H1 (cell line): ENCODE measurements around the gene PPIL4. TPM values are rescaled to one million over a fixed set of nuclear protein-coding genes. Genes with fewer than 3 reads are reported as not detected.

Source experiments
- CTCF ChIA-PET: fragments of 300-600 bp; sonication (Branson Sonifier 250); formaldehyde crosslinking; loops from one replicate; lab custom pipeline; 2021; ENCODE audit not compliant: partially characterized antibody; lab: Charles Lee
- POLR2A ChIA-PET: fragments of 300-600 bp; sonication (Branson Sonifier 250); formaldehyde crosslinking; loops from one replicate; lab custom pipeline; 2021; ENCODE audit warnings: inconsistent platforms; ENCODE audit not compliant: partially characterized antibody; lab: Charles Lee
- DNase-seq, 2 experiments: peaks; one replicate each; pipeline versions ENCODE4 v3.0.0 to v3.0.0-alpha.2; 2010 to 2022; ENCODE audit warnings: low spot score in 2 of 2, low read depth in 1 of 2, mixed read lengths in 1 of 2
- FAIRE-seq: peaks from 2 replicates; lab custom pipeline; 2011; peaks lifted over from hg19 to GRCh38; lab: Jason Lieb, UNC
- H2AFZ ChIP-seq: 2 replicates; pipeline ENCODE4 v1.8.1; 2012; ENCODE audit warnings: low read length, inconsistent platforms
- H2AK5ac ChIP-seq: 2 replicates; pipeline ENCODE4 v1.6.1; 2013; ENCODE audit warnings: low read depth, low read length
- H2BK120ac ChIP-seq: replicated peaks from 2 replicates; pipeline ENCODE3; 2013; ENCODE audit warnings: low read depth, low read length, inconsistent platforms
- H2BK12ac ChIP-seq: 2 replicates; pipeline ENCODE4 v1.6.1; 2013; ENCODE audit warnings: low read depth, low read length
- H2BK15ac ChIP-seq: 2 replicates; pipeline ENCODE4 v1.6.1; 2013; ENCODE audit warnings: low read length
- H2BK20ac ChIP-seq: 2 replicates; pipeline ENCODE4 v1.6.1; 2013; ENCODE audit warnings: low read length
- H2BK5ac ChIP-seq: 2 replicates; pipeline ENCODE4 v1.6.1; 2013; ENCODE audit warnings: low read depth, low read length
- H3K14ac ChIP-seq: 2 replicates; pipeline ENCODE4 v1.6.1; 2013; ENCODE audit warnings: inconsistent platforms; ENCODE audit not compliant: insufficient read length
- H3K18ac ChIP-seq: 2 replicates; pipeline ENCODE4 v1.6.1; 2013; ENCODE audit warnings: low read length; ENCODE audit errors: extremely low read depth
- H3K23ac ChIP-seq: 2 replicates; pipeline ENCODE4 v1.6.1; 2013; ENCODE audit warnings: inconsistent platforms; ENCODE audit not compliant: insufficient read length
- H3K23me2 ChIP-seq: 2 replicates; pipeline ENCODE4 v1.6.1; 2013; ENCODE audit warnings: low read depth, low read length
- H3K27ac ChIP-seq: 2 replicates; pipeline ENCODE4 v1.6.1; 2011; ENCODE audit warnings: low read depth, low read length, inconsistent platforms
- H3K27me3 ChIP-seq, 4 experiments: replicated peaks in 1 of 4; 1 replicate in 1 of 4; 2 replicates in 3 of 4; pipeline versions ENCODE4 v1.6.1 to v1.8.1; 2011 to 2013; ENCODE audit warnings: low read length in 3 of 4, mild to moderate bottlenecking in 3 of 4, inconsistent platforms in 2 of 4, mixed read lengths in 2 of 4, moderate library complexity in 1 of 4; ENCODE audit not compliant: control insufficient read depth in 3 of 4, insufficient read depth in 3 of 4; ENCODE audit errors: extremely low read depth in 1 of 4
- H3K36me3 ChIP-seq, 4 experiments: 2 replicates each; pipeline versions ENCODE4 v1.6.1 to v1.8.1; 2011 to 2013; ENCODE audit warnings: mild to moderate bottlenecking in 4 of 4, low read length in 3 of 4, moderate library complexity in 2 of 4, control low read depth in 1 of 4, inconsistent platforms in 1 of 4; ENCODE audit not compliant: insufficient read depth in 4 of 4, control insufficient read depth in 2 of 4
- H3K4ac ChIP-seq: replicated peaks from 2 replicates; pipeline ENCODE3; 2013; ENCODE audit warnings: low read length, low read depth, mixed read lengths, inconsistent platforms; ENCODE audit not compliant: insufficient read length
- H3K4me1 ChIP-seq, 4 experiments: replicated peaks in 1 of 4; 1 replicate in 1 of 4; 2 replicates in 3 of 4; pipeline versions ENCODE4 v1.6.1 to v1.8.1; 2011 to 2013; ENCODE audit warnings: low read length in 3 of 4, inconsistent platforms in 2 of 4, mixed read lengths in 1 of 4; ENCODE audit not compliant: insufficient read depth in 4 of 4, control insufficient read depth in 3 of 4
- H3K4me2 ChIP-seq, 2 experiments: 2 replicates each; pipeline versions ENCODE4 v1.6.1 to v1.8.1; 2011 to 2013; ENCODE audit warnings: low read depth in 2 of 2, low read length in 2 of 2, control low read depth in 1 of 2, inconsistent platforms in 1 of 2, mild to moderate bottlenecking in 1 of 2; ENCODE audit not compliant: insufficient read depth in 1 of 2
- H3K4me3 ChIP-seq, 4 experiments: fragments of 200-600, 300-600 bp in 1 of 4; sonication (generic), shearing (Covaris generic), sonication (Bioruptor Twin) in 1 of 4; 2 replicates each; pipeline versions ENCODE4 v1.5.1 to v1.8.1; 2011 to 2016; ENCODE audit warnings: low read length in 4 of 4, low read depth in 3 of 4, control low read depth in 2 of 4, inconsistent platforms in 2 of 4, mild to moderate bottlenecking in 2 of 4, mixed read lengths in 1 of 4, moderate library complexity in 1 of 4; ENCODE audit not compliant: insufficient read depth in 2 of 4; ENCODE audit errors: extremely low read depth in 1 of 4
- H3K56ac ChIP-seq: replicated peaks from 2 replicates; pipeline ENCODE3; 2013; ENCODE audit warnings: low read depth, mild to moderate bottlenecking, mixed read lengths, low read length, inconsistent platforms; ENCODE audit not compliant: insufficient read length
- H3K79me1 ChIP-seq: 2 replicates; pipeline ENCODE4 v1.6.1; 2013; ENCODE audit warnings: low read depth, low read length, control low read depth
- H3K79me2 ChIP-seq, 2 experiments: 2 replicates each; pipeline versions ENCODE4 v1.6.1 to v1.8.1; 2012 to 2013; ENCODE audit warnings: low read length in 2 of 2, mild to moderate bottlenecking in 2 of 2, inconsistent platforms in 1 of 2; ENCODE audit not compliant: insufficient read depth in 2 of 2, control insufficient read depth in 1 of 2
- H3K9ac ChIP-seq, 4 experiments: replicated peaks in 1 of 4; 1 replicate in 1 of 4; 2 replicates in 3 of 4; pipeline versions ENCODE4 v1.6.1 to v1.8.1; 2011 to 2013; ENCODE audit warnings: low read depth in 3 of 4, low read length in 3 of 4, control low read depth in 2 of 4, mild to moderate bottlenecking in 2 of 4, moderate library complexity in 2 of 4, inconsistent platforms in 1 of 4; ENCODE audit errors: extremely low read depth in 1 of 4
- H3K9me3 ChIP-seq, 2 experiments: 2 replicates each; pipeline versions ENCODE4 v1.6.1 to v1.8.1; 2012 to 2013; ENCODE audit warnings: mild to moderate bottlenecking in 2 of 2, moderate library complexity in 2 of 2, control low read depth in 1 of 2, inconsistent platforms in 1 of 2, low read depth in 1 of 2, low read length in 1 of 2, mixed read lengths in 1 of 2; ENCODE audit not compliant: insufficient read depth in 2 of 2
- H4K20me1 ChIP-seq, 2 experiments: replicated peaks in 1 of 2; 2 replicates each; pipeline versions ENCODE3 to v1.8.1; 2011 to 2013; ENCODE audit warnings: inconsistent platforms in 2 of 2, low read length in 2 of 2, mild to moderate bottlenecking in 1 of 2; ENCODE audit not compliant: insufficient read depth in 2 of 2, control insufficient read depth in 1 of 2
- H4K5ac ChIP-seq: 2 replicates; pipeline ENCODE4 v1.6.1; 2013; ENCODE audit warnings: low read length, low read depth, mixed read lengths, inconsistent platforms; ENCODE audit not compliant: insufficient read length
- H4K8ac ChIP-seq: 2 replicates; pipeline ENCODE4 v1.8.0; 2013; ENCODE audit warnings: mild to moderate bottlenecking, moderate library complexity, low read length, inconsistent platforms; ENCODE audit not compliant: insufficient read depth; ENCODE audit errors: extremely low read depth
- H4K91ac ChIP-seq: replicated peaks from 2 replicates; pipeline ENCODE3; 2013; ENCODE audit warnings: low read length, mixed read lengths, inconsistent platforms; ENCODE audit not compliant: insufficient read length
- BCL11A ChIP-seq, 2 experiments: IDR thresholded peaks; one replicate each; pipeline ENCODE4 v1.6.1; 2011; ENCODE audit warnings: low read depth in 2 of 2, low read length in 2 of 2, mild to moderate bottlenecking in 2 of 2
- GABPA ChIP-seq: IDR thresholded peaks from 2 replicates; pipeline ENCODE4 v1.6.1; 2011; ENCODE audit warnings: mild to moderate bottlenecking, low read length, moderate library complexity, borderline replicate concordance; ENCODE audit not compliant: insufficient read depth
- HDAC6 ChIP-seq: IDR thresholded peaks from one replicate; pipeline ENCODE4 v1.7.1; 2012; ENCODE audit warnings: low read depth, mild to moderate bottlenecking, inconsistent platforms, low read length, moderate library complexity
- PHF8 ChIP-seq: fragments of 200-600 bp; sonication (generic); conservative IDR thresholded peaks from 2 replicates; pipeline ENCODE4 v1.7.1; 2012; ENCODE audit warnings: low read depth, mild to moderate bottlenecking, inconsistent platforms, low read length, moderate library complexity
- POU5F1 ChIP-seq: IDR thresholded peaks from 2 replicates; pipeline ENCODE4 v1.6.1; 2011; ENCODE audit warnings: low read depth, mild to moderate bottlenecking, low read length, moderate library complexity
- RXRA ChIP-seq: IDR thresholded peaks from 2 replicates; pipeline ENCODE4 v1.6.1; 2011; ENCODE audit warnings: low read depth, mild to moderate bottlenecking, low read length, moderate library complexity; ENCODE audit not compliant: insufficient read depth
- TBP ChIP-seq: IDR thresholded peaks from 2 replicates; pipeline ENCODE4 v1.6.1; 2011; ENCODE audit warnings: low read depth, low read length, improper control_type of control experiment
- WGBS, 2 experiments: shearing (Covaris generic) in 1 of 2; methylation state at CpG; one replicate each; pipeline versions ENCODE4 v1.1.6 to v1.1.7; 2013 to 2015; ENCODE audit warnings: low lambda C conversion rate in 2 of 2, mixed read lengths in 2 of 2, inconsistent platforms in 1 of 2, low coverage in 1 of 2, missing lambda C conversion rate in 1 of 2; ENCODE audit not compliant: insufficient replicate concordance in 2 of 2, insufficient coverage in 1 of 2, insufficient read length in 1 of 2; ENCODE audit errors: extremely low coverage in 1 of 2, missing lambda C conversion rate in 1 of 2; 5-methylcytosine and 5-hydroxymethylcytosine counted together
- polyA plus RNA-seq, 7 experiments: library from polyadenylated mRNA; depleted of rRNA in 3 of 7; stranded (reverse) in 5 of 7; unstranded in 2 of 7; fragments of >200 nt in 5 of 7; fragments of 200-250 nt in 2 of 7; gene quantifications; 1 replicate in 5 of 7; 2 replicates in 1 of 7; 4 replicates in 1 of 7; pipeline versions ENCODE4 v1.2.1 to v1.2.3, GENCODE V29; 2011 to 2013; ENCODE audit warnings: missing spikeins in 2 of 7, mixed read lengths in 2 of 7
- total RNA-seq: library from RNA; stranded (reverse); fragmentation: NEBNext Ultra II Directional; extraction: Animal tissue kit (Norgen Biotek cat#: 25700); gene quantifications from 2 replicates; pipeline ENCODE4 v1.2.1, GENCODE V29; 2021
- TF ChIP-seq, protein P1 (sequence below): IDR thresholded peaks from 2 replicates; pipeline ENCODE4 v1.6.1; 2012; ENCODE audit warnings: inconsistent platforms

The PPIL4 gene
- total and polyA plus RNA-seq, 2 of the 8 experiments (the other 6 are each of a cell fraction or from before 2014, with no cell fraction given) = 2.0 to 33.2 TPM

DNA sequence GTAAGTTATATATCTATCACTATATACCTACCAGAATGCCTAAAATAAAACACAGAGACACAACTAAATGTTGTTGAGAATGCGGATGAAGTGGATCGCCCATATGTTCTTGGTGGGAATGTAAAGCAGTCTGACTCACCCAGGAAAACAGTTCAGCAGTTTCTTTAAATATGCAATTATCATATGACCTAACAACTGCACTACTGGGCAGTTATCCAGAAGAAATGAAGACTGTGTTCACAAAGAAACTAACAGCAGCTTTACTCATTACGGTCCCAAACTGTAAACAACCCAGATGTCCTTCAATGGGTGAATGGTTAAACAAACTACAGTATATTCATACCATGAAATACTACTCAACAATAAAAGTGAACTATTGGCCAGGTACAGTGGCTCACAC is 46.8 kb downstream of the PPIL4 start:
- no peak overlapping the region for H3K4me3 ChIP-seq
- ChIA-PET CTCF (no interaction called here), POLR2A (interaction anchor here (1.9 kb wide), 1 partner anchor 12 kb away, joined by 5 read pairs; no protein-coding TSS in a partner anchor)
- no peak overlapping the region for H4K5ac ChIP-seq
- H2BK120ac ChIP-seq = no peak overlapping the region
- DNase-seq = no peak
- H4K20me1 ChIP-seq = no peaks in the 10 kb centered on the region
- H3K79me1 ChIP-seq = no peaks in the 10 kb centered on the region
- H3K9me3 ChIP-seq = no peaks in the 10 kb centered on the region
- H4K91ac ChIP-seq = no peak overlapping the region
- H2BK5ac ChIP-seq = no peak overlapping the region
- H3K23me2 ChIP-seq = no peaks in the 10 kb centered on the region
- no peak overlapping the region for H3K27ac ChIP-seq
- 91% methylated on average over 3 of the region's 3 CpGs; no CpG with 5 or more reads in 1 of the 2 experiments for WGBS, 2 experiments
- H3K14ac ChIP-seq = no peak overlapping the region
- H3K4me2 ChIP-seq = no peak overlapping the region
- no peak overlapping the region for H3K4ac ChIP-seq
- peaks cover 0 to 4% (median 0%) of the 10 kb centered on the region in 4 experiments; a peak in 1 of 8 replicates for H3K36me3 ChIP-seq
- H2BK15ac ChIP-seq = no peak overlapping the region
- no peak for TF ChIP-seq GABPA
- no peak for TF ChIP-seq TBP
- TF ChIP-seq BCL11A (IDR thresholded peaks at IDR 0.05; ENCODE audit: low read depth in 2 of 2, low read length in 2 of 2) = no peak
- TF ChIP-seq RXRA = no peak
- TF ChIP-seq HDAC6 = no peak
- TF ChIP-seq, protein P1, sequence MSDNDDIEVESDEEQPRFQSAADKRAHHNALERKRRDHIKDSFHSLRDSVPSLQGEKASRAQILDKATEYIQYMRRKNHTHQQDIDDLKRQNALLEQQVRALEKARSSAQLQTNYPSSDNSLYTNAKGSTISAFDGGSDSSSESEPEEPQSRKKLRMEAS = no peak
- no peak for TF ChIP-seq PHF8
- TF ChIP-seq POU5F1 = no peak
- TF ChIP-seq, all 59 proteins: peak for 0
- no peak overlapping the region for H3K23ac ChIP-seq
- no peaks in the 10 kb centered on the region for H3K27me3 ChIP-seq
- H4K8ac ChIP-seq = no peak overlapping the region
- no peak overlapping the region for H2AK5ac ChIP-seq
- H3K18ac ChIP-seq = no peak overlapping the region
- no peak overlapping the region for H2AFZ ChIP-seq
- no peaks in the 10 kb centered on the region for H3K4me1 ChIP-seq
- no peaks in the 10 kb centered on the region for H3K79me2 ChIP-seq
- H3K56ac ChIP-seq = no peak overlapping the region
- H2BK20ac ChIP-seq = no peak overlapping the region
- FAIRE-seq = no peak
- H2BK12ac ChIP-seq = no peak overlapping the region
- no peak overlapping the region for H3K9ac ChIP-seq
